ENCODE results near the gene TXNRD3.

GRCh38 chr3:126618760-126619159 lies 36.2 kb downstream of the TXNRD3 start:
- TF ChIP-seq EZH2 (IDR thresholded peaks at IDR 0.05) (no peak), POLR2AphosphoS5 (IDR thresholded peaks at IDR 0.05; ENCODE audit: borderline replicate concordance, low read depth, low read length) (no peak), FOXP2 (optimal IDR thresholded peaks at IDR 0.05; ENCODE audit: control extremely low read depth, extremely low read length, insufficient read depth) (no peak)

Data from SK-N-MC (cell line).